HT1080 (cell line): Measurements from ENCODE around the gene LKAAEAR1. TPM values are rescaled to one million over a fixed set of nuclear protein-coding genes. Genes with fewer than 3 reads are reported as not detected.

Experiments
- DNase-seq: peaks from one replicate; pipeline ENCODE4 v3.0.0-alpha.2; 2015; ENCODE audit warnings: low read depth
- total RNA-seq: library from RNA; depleted of rRNA; stranded (reverse); fragments of >200 nt; shearing (Covaris generic); gene quantifications from 2 replicates; pipeline ENCODE4 v1.2.3, GENCODE V29; 2014

The LKAAEAR1 gene
- total RNA-seq, 1 experiment from 2014 or later = 1.0 TPM

DNA sequence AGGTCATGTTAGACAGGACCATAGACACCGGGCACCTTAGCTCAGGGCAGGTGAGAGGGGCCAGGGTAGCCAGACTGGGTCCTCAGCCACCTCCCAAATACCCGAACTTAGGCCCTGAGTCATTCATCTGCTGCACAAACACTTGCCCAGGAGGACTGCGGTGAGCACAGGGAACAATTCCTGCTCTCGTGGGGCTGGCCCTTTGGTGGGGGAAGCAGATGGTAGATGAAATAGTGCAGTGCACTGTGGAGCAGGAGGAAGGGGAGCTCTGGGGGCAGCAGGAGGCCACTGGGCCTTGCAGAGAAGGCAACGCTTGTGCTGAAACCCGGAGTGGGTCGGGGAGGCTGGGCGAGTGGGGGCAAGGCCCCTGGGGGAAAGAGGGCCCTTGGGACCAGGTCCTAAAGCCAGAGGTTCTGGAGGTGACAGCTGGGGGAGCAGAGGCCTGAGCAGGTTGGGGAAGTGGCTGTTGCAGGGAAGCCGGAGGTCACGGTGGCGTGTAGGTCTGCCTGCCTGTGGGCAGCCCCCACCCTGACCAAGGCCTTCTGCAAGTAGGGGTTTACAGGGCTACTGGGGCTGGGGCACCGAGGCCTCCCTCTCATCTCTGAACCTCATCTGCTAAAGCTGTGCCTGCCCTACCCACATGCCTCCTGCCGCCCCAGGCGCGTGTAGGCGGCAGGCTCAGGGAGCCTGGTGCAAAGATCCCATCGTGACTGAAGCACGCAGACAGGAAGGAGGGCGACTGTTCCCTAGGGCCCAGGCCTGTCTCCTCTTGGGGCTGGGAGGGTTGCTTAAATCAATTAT is 27.8 kb upstream of the LKAAEAR1 start:
- DNase-seq = no peak

DNA sequence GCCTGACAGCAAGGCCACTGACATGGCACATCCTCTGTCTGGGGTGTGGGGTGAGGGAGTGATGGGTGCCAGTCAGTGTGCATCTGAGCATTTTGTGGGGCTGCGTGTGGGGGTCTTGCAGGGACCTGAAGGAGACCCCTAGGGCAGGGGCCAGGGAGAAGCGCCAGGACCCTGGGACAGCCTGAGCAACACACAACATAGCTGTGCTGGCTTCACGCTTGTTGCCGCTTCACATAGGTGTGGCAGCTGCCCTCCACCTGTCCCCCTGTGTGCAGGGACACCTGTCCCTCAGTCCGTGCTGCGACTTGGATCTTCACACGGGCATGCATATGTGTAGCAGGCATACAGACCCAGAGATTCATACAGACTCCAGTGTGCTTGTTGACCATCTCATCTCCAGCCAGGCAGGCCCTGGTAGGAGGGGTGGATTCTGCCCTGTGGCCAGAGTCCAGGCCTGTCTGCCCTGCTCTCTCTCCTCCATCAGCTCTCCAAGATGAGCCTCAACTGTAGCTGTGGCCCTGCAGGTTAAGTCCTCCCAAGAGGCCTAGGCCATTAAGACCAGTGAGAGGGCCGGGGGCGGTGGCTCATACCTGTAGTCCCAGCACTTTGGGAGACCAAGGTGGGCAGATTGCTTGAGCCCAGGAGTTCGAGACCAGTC is 26.3 kb upstream of the LKAAEAR1 start:
- DNase-seq = no peak

DNA sequence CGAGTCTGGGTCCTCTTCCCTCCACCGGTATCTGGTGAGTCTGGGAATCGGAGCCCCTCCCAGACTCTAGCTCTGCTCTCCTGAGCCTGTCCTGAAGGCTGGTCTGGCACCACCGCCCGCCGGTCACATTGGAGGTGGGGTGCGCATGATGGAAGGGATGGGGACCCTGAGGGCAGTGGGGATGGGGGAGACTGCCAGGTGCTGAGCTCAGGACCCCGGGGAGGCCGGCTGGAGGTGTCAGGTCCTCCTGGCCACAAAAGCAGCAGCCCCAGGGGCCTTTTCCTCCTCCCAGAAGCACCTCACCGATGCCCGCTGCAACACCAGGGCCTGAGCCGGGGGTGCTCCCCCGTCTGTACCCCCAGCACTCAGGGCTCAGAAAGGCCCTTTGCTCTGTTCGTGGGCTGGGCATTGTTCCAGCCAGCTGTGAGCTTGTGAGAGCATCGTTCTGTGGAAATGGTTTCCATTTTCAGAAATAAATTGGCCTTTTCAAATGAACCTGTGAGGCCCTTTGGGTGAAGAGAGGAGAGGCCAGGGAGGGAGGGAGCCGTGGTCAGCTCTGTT is 25.7 kb upstream of the LKAAEAR1 start:
- no peak for DNase-seq

DNA sequence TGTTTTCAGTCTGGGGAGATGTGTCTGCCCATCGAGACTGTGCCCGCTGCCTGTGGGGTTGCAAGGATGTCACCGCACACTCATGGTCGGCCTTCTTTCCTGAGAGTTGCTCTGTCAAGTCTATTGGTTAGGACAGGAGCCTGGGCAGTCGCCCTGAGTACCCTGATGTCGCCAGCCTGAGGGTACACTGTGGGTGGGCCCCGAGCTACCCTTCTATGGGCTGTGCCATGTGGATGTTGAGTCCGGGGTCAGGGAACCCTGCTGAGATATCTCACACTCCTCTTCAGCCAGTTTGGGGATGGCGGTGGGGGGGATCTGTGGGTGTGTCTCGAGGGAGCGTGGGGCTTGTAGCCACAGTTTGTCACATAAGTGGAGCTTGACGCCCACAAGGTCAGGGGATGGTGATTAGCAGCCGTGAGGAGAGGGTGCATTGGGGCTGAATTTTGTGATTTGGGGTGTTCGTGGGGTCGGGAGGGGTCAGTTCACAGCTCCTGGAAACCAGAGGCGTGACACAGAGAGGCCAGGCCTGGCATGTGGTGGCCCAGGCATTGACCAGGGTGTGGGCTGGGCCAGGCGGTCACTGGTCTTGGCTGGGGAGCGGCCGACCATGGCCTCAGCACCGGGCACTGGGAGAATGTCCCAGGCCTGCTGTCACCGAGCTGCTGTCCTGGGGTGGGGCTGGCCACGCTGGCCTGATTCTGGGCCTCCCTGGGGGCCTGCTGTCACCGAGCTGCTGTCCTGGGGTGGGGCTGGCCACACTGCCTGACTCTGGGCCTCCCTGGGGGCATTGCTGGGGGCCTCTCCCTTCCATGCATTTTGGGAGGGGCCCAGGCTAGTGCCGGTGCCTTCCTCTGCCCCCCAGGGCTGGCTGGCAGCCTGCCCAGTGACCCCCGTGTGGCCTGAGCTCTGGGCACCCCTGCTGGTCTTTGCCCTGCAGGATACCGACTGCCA is 24.8 kb upstream of the LKAAEAR1 start:
- DNase-seq = no peak

DNA sequence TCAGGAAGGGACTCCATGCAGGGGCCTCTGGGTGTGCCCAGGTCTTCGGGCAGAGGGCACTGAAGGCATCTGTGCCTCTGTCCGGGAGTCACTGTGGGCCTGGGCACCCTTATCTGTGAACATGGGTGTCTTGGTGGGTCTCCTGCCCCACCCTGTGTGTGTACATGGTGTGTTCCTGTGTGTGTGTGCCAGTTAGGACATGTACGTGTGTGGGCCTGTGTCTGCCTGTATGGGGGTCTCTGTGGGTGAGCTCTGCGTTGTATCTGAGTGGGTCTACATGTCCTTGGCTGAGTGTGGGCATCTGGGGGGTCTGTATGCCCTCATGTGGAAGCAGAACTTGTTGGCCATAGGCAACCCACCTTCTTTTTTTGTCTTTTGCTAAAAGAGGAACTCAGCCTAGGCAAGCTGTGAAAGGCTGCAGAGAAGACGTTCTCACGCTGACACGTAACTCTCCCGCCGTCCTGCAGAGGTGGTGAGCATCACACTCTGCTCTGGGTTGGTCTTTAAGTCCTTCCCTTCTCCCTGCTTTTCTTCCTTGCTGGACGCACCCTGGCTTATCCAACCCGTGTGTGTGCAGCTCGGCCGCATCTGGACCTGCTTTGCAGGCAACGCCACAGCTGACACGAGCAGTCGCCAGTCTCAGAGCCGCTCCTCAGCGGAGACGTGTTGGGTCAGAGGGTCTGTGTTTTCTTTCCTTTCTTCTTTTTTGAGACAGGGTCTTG is 23.7 kb upstream of the LKAAEAR1 start:
- DNase-seq = no peak

DNA sequence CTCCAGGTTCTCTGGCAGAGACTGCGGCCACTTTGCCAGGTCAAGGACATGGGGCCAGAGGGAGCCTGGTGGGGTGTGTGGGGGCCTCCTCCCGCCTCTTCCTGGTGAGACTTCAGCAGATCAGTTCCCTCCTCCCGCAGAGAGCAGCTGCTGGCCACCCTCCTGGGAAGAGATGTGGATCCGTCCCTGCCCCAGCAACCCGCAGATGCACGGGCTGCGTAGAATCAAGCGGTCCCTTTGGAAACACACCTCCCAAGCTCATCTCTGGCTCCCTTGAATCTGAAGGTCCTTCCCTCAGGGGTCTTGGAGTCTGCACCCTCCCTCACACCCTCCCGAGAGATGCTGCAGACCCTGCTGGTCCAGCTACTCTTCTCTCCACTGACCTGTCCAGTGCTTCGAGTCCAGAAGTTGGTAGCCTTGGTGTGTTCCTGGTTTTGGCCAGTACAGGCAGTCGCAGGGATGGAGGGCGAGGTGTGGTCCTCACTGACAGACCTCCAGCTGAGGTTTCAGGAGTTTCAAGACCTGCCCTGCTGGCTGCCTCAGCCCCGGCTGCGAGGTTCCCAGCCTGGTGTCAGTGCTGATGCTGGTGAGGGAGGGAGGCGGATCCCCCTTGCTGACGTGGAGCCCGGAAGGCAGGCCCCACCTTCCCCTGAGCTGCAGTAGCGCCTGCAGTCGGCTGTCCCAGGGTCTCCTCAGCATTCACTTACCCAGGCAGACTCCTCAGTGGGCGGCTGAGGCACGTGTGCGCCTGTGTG is 23.0 kb upstream of the LKAAEAR1 start, which contains the start of gene NPBWR2:
NPBWR2 (minus strand) TSS at position 585 of the 755 bp plus-strand sequence. CDS start 734 bp downstream, outside the sequence.
- DNase-seq = no peak

DNA sequence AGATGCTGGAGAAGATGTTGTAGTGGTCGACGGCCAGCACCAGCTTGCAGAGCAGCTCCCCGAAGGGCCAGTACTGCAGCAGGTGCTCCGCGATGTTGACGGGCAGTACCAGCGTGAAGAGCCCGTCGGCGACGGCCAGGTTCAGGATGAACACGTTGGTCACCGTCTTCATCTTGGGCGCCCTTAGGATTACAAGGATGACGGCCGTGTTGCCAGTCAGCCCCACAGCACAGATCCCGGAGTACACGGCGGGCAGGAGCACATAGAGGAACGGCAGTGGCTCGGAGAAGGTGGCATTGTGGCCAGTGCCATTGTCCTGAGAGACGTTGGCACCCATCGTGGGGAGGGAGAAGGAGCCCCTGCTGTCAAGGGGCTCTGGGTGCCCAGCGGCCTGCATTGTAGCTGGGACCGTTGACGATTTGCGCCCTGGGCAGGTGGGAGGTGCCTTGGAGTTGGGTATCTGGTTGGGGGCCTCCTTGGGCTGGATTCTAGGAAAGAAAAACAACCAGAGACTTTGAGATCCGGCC is 22.3 kb upstream of the LKAAEAR1 start:
- DNase-seq = no peak

DNA sequence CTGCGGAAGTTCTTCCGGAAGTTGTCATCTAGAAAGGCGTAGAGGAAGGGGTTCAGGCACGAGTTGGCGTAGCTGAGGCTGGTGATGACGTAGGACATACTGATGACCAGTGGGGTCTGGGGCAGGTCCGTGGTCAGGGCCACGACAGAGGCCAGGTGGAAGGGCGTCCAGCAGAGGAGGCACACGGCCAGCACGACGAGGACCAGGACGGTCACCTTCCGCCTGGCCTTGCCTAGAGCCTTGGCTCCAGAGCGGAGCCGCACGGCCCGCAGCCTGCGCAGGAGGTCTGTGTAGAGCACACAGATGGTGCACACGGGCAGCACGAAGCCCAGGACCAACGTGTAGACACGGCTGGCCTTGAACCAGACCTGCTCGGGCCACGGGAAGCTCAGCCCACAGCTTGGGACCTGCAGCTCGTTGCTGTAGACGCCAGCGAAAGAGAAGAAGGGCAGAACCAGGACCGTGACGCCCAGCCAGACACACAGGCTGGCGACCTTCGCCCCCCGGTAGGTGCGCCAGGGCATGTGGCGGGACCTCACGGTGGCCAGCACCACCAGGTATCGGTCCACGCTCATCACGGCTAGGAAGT is 21.7 kb upstream of the LKAAEAR1 start:
- DNase-seq = no peak

DNA sequence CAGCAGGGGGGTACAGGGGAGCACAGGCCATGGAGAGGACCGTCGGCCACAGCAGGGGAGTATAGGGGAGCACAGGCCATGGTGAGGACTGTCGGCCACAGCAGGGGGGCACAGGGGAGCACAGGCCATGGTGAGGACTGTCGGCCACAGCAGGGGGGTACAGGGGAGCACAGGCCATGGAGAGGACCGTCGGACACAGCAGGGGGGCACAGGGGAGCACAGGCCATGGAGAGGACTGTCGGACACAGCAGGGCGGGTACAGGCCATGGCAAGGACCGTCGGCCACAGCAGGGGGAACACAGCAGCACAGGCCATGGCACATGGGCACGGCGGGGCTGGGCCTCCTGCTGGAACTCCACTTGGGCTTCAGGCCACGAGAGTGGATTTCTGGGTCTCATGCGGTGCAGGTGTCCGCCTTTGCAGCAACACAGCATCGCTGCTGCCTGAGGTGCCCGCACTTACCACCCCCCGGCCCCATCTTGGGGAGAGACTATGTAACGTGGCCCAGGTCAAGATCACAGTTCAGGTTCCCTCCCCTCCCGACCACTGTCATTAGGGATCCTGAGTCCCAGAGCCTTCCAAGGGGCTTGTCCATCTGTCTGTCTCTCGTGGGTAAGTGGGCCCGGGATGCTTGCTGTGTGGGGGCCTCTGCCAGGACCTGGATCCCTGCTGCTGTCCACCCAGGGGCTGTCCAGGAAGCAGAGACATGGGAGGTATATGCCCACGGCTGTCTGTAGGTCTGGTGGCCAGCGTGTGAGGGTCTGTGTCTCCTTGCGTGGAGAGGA is 20.7 kb upstream of the LKAAEAR1 start:
- no peak for DNase-seq

DNA sequence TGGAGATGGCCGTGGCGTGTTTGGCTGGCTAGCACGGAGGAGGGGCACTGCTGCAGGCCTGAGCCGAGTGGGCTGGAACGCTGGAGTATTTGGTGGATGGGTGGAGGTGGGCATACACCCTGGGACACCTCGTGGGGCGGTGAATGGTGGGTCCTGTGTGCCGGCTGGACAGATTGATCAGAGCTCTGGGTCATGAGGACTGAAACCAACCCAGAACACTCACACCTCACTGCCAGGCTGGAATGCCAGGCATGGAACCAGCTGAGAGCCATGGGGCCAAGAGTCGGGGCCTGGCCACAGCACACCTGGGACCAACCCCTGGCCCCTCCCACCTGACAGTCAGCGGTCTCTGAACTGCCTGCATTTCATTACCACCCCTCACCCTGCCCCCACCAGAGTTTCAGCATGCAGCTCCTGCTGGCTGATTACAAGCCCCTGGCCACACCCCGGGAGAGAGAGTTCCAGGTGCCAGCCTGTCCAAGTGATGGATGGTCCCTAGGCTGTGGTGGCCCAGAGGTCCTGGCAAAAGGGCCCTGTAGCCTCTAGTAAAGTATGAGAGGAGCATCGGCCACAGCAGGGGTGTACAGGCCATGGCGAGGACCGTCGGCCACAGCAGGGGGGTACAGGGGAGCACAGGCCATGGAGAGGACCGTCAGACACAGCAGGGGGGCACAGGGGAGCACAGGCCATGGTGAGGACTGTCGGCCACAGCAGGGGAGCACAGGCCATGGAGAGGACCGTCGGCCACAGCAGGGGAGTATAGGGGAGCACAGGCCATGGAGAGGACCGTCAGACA is 19.9 kb upstream of the LKAAEAR1 start:
- no peak for DNase-seq

DNA sequence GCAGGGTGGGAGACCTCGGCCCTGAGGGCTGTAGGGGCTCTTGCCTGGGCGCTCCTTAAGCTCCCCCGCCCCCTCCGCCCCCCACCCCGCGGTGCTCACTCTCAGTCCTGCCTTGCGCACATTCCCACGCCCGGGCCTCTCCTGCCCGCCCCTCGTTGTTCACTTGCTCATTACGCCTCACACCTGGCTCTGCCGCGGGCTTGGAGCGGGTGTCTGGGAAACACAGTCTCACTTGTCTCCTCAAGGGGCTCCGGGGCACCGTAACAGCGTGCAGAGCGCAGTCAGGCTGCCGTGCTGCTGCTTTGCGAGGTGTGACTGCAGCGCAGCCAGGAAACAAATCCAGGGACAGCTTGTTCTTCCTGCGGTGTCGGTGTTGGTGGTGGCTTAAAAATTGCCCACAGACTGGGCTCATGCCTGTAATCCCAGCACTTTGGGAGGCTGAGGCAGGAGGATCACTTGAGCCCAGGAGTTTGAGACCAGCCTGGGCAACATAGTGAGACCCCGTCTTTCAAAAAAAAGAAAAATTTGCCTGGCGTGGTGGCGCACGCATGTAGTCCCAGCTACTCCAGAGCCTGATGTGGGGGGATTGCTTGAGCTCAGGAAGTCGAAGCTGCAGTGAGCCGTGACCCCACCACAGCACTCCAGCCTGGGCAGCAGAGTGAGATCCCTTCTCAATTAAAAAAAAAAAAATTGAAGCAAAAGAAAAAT is 18.6 kb upstream of the LKAAEAR1 start:
- DNase-seq = no peak

DNA sequence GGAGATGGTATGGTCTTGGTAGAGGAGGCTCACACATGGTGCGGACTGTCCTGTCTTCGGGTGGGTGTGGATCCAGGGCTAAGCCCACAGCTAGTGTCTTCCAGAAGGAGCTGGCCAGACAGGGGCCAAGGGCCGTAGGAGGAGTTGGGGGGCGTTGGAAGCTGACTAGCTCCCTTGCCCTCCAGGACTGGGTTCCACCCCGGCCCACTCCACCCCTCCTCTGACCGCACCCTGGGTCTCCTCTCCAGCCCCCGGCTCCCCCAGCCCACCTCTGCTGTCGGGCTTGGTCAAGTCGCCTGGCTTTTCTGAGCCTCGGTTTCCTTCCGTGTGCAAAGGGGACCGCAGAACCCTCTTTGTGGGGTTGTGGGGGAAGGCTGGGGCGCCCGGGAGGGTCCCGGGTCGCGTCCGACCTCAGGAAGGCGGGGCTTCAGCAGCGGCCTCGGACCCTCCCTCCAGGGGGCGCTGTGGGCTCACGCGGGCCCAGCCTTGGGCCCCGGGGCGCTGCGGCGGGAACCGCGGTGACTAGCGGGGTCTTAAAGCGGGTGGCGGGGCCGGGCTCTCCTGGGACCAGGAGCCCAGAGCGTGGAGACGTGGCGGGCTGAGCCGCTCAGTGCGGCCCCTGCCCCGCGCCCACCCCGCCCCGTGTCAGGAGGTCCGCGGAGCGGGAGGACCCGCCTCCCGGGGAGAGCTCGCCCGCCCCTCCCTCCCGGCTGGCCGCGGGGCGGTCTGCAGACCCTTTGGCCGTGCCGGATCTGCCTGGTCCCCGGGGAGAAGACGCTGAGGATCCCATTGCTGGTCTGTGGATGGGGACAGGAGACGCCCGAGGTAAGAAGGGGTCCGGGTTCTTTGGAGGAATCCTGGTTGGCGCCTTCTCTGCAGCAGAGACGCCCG is 17.8 kb upstream of the LKAAEAR1 start:
- no peak for DNase-seq

DNA sequence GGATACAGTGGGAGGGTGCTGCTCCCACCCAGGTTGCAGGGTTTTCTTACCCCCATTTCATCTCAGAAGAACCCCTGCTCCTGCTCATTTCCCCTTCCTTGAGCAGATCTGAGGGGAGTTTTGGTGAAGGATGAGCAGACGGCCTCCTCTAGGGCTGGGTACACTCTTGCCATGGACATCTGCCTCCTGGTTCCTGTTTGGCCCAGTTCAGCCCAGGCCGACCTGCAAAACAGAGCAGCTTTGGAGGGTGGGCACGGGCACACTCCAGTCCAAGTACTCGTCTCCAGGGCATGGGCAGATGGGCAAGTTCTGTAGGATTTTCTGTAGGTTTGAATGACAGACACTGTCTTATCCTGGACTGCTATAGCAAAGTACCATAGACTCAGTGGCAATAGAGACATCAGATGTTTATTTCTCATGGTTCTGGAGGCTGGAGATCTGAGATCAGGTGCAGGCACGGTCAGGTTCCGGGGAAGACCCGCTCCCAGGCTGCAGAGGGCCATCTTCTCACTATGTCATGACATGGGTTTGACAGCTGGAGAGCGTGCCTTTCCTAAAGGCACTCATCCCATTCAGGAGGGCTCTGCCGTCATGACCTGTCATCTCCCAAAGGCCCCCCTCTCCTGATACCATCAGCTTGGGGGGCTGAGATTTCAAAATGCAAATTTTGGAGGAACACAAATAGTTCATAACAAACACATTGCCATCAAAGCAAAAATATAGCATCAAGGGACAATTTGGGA is 16.9 kb upstream of the LKAAEAR1 start:
- DNase-seq = no peak

DNA sequence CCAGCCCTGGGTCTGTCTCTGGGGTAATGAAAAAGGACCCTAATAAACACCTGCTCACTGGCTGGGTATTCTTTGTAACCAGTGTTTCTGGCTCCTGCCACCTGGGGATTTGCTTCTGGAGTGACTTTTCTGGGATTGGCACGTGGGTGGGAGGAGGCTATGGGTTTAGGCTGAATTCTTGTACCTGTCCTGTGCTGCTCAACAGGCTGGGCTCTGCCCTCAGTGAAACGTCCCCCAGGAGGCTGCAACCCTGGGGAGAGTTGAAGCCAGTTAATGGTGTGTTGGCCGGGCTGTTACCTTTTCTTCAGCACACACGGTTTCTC is 16.3 kb upstream of the LKAAEAR1 start:
- DNase-seq = no peak

DNA sequence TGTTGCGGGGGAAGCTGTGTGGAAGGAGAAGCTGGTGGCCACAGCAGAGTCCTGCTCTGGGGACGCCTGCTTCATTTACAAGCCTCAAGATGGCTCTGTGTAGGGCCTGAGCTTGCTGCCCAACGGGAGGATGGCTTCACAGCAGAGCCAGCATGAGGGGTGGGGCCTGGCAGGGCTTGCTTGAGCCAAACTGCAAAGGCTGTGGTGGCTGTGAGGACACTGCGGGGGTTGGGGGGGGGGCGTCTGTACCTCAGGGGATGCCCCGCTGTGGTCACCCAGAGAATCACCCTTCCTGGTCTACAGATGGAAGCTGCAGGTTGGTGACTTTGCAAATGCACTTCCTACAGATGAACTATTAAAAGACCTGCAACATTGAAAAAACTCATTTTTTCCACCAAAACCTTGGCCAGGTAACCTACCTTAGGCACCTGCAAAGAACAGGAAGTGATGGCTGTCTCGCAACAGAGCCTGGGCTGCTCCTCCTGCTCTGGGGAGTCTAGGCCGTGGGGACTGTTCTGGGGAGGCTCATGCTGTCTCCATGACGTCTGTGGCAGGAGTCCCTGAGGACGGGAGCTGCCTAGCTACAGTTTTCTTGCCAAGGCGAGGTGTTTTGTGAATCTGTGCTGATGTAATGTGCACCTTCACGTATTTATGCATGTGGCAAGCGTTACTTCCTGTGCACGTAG is 15.8 kb upstream of the LKAAEAR1 start:
- no peak for DNase-seq
